Astrocyte (in vitro differentiated cells and primary cell): ENCODE results near the gene RASGRF1. TPM values are rescaled to one million over a fixed set of nuclear protein-coding genes. Genes with fewer than 3 reads are reported as not detected.

Experiments used
- DNase-seq: peaks from one replicate; pipeline ENCODE4 v3.0.0-alpha.2; 2010; ENCODE audit warnings: low read depth
- FAIRE-seq: peaks from 2 replicates; lab custom pipeline; 2011; peaks lifted over from hg19 to GRCh38; lab: Jason Lieb, UNC
- H2AFZ ChIP-seq: 2 replicates; pipeline ENCODE4 v1.6.0; 2012; ENCODE audit warnings: low read depth, low read length, inconsistent platforms
- H3K27ac ChIP-seq: 2 replicates; pipeline ENCODE4 v1.5.1; 2011; ENCODE audit warnings: low read depth, low read length, inconsistent platforms
- H3K27me3 ChIP-seq: 2 replicates; pipeline ENCODE4 v1.6.0; 2011; ENCODE audit warnings: low read length, inconsistent platforms; ENCODE audit not compliant: insufficient read depth
- H3K36me3 ChIP-seq: 2 replicates; pipeline ENCODE4 v1.5.1; 2011; ENCODE audit warnings: low read length, inconsistent platforms; ENCODE audit not compliant: insufficient read depth
- H3K4me1 ChIP-seq: 2 replicates; pipeline ENCODE4 v1.5.1; 2011; ENCODE audit warnings: low read length, inconsistent platforms; ENCODE audit not compliant: insufficient read depth
- H3K4me2 ChIP-seq: 2 replicates; pipeline ENCODE4 v1.6.0; 2012; ENCODE audit warnings: low read length, inconsistent platforms
- H3K4me3 ChIP-seq: 2 replicates; pipeline ENCODE4 v1.5.1; 2011; ENCODE audit warnings: low read depth, mild to moderate bottlenecking, low read length, inconsistent platforms; ENCODE audit not compliant: insufficient read depth
- H3K79me2 ChIP-seq: 2 replicates; pipeline ENCODE4 v1.6.0; 2012; ENCODE audit warnings: mild to moderate bottlenecking, low read length, inconsistent platforms; ENCODE audit not compliant: insufficient read depth
- H3K9ac ChIP-seq: 2 replicates; pipeline ENCODE4 v1.6.0; 2012; ENCODE audit warnings: mild to moderate bottlenecking, low read length, inconsistent platforms
- H3K9me3 ChIP-seq: 2 replicates; pipeline ENCODE4 v1.5.1; 2012; ENCODE audit warnings: low read depth, mild to moderate bottlenecking, low read length, inconsistent platforms; ENCODE audit not compliant: insufficient read depth
- H4K20me1 ChIP-seq: 2 replicates; pipeline ENCODE4 v1.6.0; 2012; ENCODE audit warnings: low read length, inconsistent platforms; ENCODE audit not compliant: insufficient read depth
- H3K27ac Mint-ChIP-seq: one replicate; pipeline ENCODE4 v1.8.0; 2021; ENCODE audit warnings: mild to moderate bottlenecking, mixed read lengths; ENCODE audit not compliant: unreplicated experiment
- H3K27me3 Mint-ChIP-seq: one replicate; pipeline ENCODE4 v1.8.0; 2021; ENCODE audit warnings: low read depth, mixed read lengths; ENCODE audit not compliant: unreplicated experiment
- H3K36me3 Mint-ChIP-seq: one replicate; pipeline ENCODE4 v1.8.0; 2021; ENCODE audit warnings: low read depth, mixed read lengths; ENCODE audit not compliant: unreplicated experiment
- H3K4me1 Mint-ChIP-seq: one replicate; pipeline ENCODE4 v1.8.0; 2021; ENCODE audit warnings: low read depth, mixed read lengths; ENCODE audit not compliant: unreplicated experiment
- H3K4me3 Mint-ChIP-seq: one replicate; pipeline ENCODE4 v1.8.0; 2021; ENCODE audit warnings: mild to moderate bottlenecking, moderate library complexity, mixed read lengths; ENCODE audit not compliant: unreplicated experiment
- H3K9me3 Mint-ChIP-seq: one replicate; pipeline ENCODE4 v1.8.0; 2021; ENCODE audit warnings: mild to moderate bottlenecking, mixed read lengths; ENCODE audit not compliant: unreplicated experiment
- EZH2 ChIP-seq: IDR thresholded peaks from 2 replicates; pipeline ENCODE4 v1.6.1; 2012; ENCODE audit warnings: mild to moderate bottlenecking, low read length, inconsistent platforms; ENCODE audit not compliant: insufficient read depth
- total RNA-seq: library from RNA; stranded (reverse); gene quantifications from 2 replicates; pipeline ENCODE4 v1.2.1, GENCODE V29; 2021
- TF ChIP-seq, protein P1 (sequence below): IDR thresholded peaks from 2 replicates; pipeline ENCODE4 v1.5.1; 2011; ENCODE audit warnings: low read depth, mild to moderate bottlenecking, inconsistent platforms, low read length, moderate library complexity; ENCODE audit not compliant: insufficient read depth

The RASGRF1 gene
- total RNA-seq, 1 donor from 2014 or later: 1.2 TPM

- Mint-ChIP-seq H3K9me3 (no peaks in the 10 kb centered on the region), H3K27me3 (peaks cover 23% of the 10 kb centered on the region), H3K36me3 (peaks cover 8% of the 10 kb centered on the region), H3K27ac (no peak overlapping the region), H3K4me1 (peaks cover 5% of the 10 kb centered on the region), H3K4me3 (no peak overlapping the region)
- Histone ChIP-seq H3K9me3 (no peaks in the 10 kb centered on the region), H3K36me3 (no peaks in the 10 kb centered on the region), H3K9ac (no peak overlapping the region), H4K20me1 (peaks cover 12% of the 10 kb centered on the region), H3K27me3 (no peaks in the 10 kb centered on the region), H3K4me3 (no peak overlapping the region), H3K4me2 (peak overlapping the region; percentile 71), H2AFZ (no peak overlapping the region), H3K79me2 (no peaks in the 10 kb centered on the region), H3K27ac (no peak overlapping the region), H3K4me1 (peaks cover 11% of the 10 kb centered on the region)
- FAIRE-seq (peak; percentile 20), DNase-seq (peak; percentile 95)
- TF ChIP-seq, protein P1, sequence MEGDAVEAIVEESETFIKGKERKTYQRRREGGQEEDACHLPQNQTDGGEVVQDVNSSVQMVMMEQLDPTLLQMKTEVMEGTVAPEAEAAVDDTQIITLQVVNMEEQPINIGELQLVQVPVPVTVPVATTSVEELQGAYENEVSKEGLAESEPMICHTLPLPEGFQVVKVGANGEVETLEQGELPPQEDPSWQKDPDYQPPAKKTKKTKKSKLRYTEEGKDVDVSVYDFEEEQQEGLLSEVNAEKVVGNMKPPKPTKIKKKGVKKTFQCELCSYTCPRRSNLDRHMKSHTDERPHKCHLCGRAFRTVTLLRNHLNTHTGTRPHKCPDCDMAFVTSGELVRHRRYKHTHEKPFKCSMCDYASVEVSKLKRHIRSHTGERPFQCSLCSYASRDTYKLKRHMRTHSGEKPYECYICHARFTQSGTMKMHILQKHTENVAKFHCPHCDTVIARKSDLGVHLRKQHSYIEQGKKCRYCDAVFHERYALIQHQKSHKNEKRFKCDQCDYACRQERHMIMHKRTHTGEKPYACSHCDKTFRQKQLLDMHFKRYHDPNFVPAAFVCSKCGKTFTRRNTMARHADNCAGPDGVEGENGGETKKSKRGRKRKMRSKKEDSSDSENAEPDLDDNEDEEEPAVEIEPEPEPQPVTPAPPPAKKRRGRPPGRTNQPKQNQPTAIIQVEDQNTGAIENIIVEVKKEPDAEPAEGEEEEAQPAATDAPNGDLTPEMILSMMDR: no peak
- TF ChIP-seq EZH2: no peak
Measured at GRCh38 chr15:78930577-78931388, 159.8 kb downstream of the RASGRF1 start.

DNA sequence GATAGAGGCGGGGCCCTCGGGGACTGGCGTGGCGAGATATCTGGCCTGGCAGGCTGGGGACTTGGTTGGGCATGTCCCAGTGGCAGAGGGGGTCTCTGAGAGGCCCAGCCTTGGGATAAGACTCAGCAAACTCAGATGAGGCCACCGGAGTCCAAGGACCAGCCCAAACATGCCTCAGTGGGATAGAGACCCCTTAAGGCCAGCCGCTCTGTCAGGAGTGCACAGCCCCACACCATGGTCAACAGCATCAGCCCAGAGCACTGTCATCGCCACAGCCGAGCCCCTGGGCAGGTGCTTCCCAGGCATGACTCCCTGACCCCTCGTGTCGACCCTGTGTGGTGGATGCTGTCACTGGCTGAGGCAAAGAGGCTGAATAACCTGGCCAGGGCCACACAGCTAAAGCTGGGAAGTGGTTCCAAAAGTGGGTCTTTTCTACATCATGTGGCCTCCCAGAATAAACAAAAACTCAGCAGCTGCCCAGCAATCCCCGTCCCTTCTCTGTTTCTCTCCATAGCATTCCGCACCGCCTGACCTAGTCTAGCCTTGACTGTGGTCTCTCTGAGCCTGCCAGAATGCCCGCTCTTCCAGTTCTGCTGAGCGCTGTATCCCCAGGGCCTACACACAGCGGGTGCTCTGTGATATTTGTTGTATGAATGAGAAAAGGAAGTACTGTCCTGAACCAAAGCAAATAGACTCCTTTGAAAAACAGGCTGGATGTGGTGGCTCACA is 160.9 kb downstream of the RASGRF1 start:
- H3K4me3 ChIP-seq: no peak overlapping the region
- peaks cover 13% of the 10 kb centered on the region for H4K20me1 ChIP-seq
- Mint-ChIP-seq H3K4me1 (peaks cover 5% of the 10 kb centered on the region), H3K27ac (no peak overlapping the region), H3K9me3 (no peaks in the 10 kb centered on the region), H3K4me3 (peak overlapping the region; percentile 65), H3K36me3 (peaks cover 8% of the 10 kb centered on the region), H3K27me3 (peaks cover 20% of the 10 kb centered on the region)
- no peaks in the 10 kb centered on the region for H3K36me3 ChIP-seq
- TF ChIP-seq, protein P1: no peak
- no peak for TF ChIP-seq EZH2
- H3K9ac ChIP-seq: no peak overlapping the region
- H3K4me2 ChIP-seq: no peak overlapping the region
- FAIRE-seq (no peak), DNase-seq (no peak)
- H3K27me3 ChIP-seq: no peaks in the 10 kb centered on the region
- no peaks in the 10 kb centered on the region for H3K9me3 ChIP-seq
- peaks cover 11% of the 10 kb centered on the region for H3K4me1 ChIP-seq
- H3K27ac ChIP-seq: no peak overlapping the region
- no peaks in the 10 kb centered on the region for H3K79me2 ChIP-seq
- H2AFZ ChIP-seq: no peak overlapping the region
